NK-92 (cell line): Measurements from ENCODE around the gene NEK4.
"Not testable (repeated sequence)": the region's sequence is repeated elsewhere in the genome, so short reads cannot be mapped to it uniquely, and the experiment has no call there.

Experiments
- DNase-seq: peaks from one replicate; lab custom pipeline; 2025; ENCODE audit not compliant: unreplicated experiment; lab: John Stamatoyannopoulos, UW

The NEK4 gene

DNA sequence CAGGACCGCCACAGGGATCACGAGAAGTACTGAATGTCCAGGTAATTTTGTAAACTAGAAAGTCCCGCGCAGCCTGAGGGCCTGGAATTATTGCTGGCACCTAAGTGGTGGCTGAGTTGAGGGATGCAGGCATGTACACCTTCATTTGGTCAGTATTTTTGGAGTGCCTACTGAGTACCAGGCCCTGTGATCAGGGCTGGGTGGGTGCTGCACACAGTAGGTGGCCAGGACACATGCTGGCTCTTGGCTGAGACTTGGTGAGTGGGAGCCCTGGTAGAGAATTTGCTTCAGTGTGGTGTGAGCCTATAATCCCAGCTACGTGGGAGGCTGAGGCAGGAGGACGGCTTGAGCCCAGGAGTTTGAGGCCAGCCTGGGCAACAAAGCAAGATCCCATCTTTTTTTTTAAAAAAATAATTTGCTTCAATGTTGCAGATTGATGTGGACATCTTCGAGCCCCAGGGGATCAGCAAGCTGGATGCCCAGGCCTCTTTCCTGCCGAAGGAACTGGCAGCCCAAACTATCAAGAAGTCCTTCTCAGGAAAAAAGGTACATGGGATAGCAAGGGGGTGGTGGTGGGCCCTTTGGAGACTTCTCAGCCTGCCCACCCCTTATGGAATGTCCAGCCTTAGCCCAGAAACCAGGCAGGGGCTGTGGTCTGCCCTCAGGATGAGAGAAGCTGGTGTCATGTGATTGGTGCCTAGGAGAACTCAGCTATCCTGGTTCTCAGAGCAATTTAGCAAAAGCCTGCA, 9.3 kb upstream of the NEK4 start:
- DNase-seq: no peak

DNA sequence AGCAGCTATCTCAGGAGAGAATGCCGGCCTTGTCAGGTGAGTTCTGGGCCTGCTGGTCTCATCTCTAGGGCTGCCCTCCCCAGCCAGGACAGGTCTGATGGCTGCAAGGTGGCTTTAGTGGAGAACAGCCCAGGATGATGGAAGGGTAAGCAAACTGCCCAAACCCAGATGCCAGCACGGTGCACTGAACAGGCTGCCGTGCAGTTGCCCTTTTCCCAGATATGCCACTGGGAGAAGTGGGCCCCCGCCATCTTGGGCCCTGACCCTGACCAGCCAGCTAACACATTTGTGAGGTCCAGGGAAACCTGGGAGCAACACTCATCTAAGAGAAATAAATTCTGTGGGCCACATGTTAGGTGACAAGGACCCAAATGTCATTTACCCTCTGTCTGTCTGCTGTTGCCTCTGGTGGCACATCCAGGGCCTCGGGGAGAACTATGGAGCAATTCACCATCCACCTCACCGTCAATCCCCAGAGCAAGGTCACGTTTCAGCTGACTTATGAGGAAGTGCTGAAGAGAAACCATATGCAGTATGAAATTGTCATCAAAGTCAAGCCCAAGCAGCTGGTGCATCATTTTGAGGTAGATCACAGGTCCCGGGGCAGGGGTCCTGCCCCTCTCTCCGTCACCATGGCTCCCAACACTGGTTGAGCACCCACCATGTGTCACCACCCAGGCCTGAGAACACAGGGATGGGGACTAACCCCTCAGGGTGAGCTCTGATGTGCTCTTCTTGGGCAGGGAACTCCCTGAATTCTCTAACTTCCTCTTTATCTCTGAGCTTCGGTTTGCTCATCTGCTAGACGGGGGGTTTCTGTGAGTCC, 8.5 kb upstream of the NEK4 start:
- no peak for DNase-seq

GRCh38 chr3:52777959-52778805, 7.4 kb upstream of the NEK4 start:
- DNase-seq: no peak

DNA sequence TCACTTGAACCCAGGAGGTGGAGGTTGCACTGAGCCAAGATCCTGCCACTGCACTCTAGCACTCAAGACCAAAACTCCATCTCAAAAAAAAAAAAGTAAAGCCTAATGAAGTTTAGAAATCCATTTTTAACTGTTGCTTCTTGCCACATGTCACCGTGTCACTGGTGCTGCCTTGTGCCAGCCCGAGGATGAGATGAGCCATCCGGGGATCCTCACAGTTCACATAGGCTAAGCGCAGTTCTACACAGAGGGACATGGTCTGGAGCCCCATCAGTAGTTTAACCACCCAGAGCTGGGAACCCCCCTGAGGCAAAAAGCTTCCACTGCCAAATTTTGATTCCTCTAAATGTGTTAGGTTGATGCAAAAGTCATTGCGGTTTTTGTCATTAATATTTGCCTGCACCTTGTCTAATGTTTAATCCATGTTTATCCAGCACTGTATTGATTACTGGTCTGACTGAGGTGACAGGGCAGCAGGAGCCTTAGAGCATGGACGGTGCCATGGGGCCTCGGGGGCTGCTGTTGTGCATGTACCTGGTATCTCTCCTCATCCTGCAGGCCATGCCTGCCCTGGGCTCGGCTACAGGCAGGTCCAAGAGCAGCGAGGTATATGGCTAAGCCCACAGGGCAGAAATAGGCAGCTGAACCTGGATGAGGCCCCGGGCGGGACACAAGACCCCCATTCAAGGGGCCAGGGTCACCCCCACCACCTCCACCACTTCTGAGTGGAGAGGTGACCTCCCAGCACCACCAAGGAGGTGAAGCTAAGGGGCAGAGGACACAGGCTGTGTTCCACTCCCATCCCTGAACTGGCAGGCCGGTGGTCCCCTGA, 6.6 kb upstream of the NEK4 start, which contains the start of gene ITIH1:
Gene ITIH1 (plus strand): TSS at position 473 of the 832 bp plus-strand sequence. CDS start 17 bp downstream, at position 490.
- DNase-seq: no peak

GRCh38 chr3:52776486-52776885, 5.7 kb upstream of the NEK4 start:
- not testable (repeated sequence) for DNase-seq

DNA sequence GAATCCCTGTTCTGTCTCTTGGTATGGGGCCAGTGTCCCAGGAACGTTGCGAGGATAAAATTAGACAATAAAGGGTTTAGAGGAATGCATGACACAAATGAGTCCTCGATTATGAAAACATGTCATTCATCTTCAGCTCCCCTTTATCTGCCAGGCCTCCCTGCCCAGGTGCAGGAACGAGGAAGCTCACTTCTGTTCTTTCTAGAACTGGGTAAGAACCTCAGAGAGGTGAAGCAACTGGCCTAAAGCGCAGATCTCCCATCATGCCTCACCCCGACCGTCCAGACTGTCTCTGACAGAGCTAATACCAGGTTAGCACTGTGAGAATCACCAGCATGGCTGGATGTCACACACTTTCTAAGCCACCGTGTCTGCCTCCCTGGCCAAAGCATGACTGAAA, 5.1 kb upstream of the NEK4 start:
- DNase-seq: no peak

DNA sequence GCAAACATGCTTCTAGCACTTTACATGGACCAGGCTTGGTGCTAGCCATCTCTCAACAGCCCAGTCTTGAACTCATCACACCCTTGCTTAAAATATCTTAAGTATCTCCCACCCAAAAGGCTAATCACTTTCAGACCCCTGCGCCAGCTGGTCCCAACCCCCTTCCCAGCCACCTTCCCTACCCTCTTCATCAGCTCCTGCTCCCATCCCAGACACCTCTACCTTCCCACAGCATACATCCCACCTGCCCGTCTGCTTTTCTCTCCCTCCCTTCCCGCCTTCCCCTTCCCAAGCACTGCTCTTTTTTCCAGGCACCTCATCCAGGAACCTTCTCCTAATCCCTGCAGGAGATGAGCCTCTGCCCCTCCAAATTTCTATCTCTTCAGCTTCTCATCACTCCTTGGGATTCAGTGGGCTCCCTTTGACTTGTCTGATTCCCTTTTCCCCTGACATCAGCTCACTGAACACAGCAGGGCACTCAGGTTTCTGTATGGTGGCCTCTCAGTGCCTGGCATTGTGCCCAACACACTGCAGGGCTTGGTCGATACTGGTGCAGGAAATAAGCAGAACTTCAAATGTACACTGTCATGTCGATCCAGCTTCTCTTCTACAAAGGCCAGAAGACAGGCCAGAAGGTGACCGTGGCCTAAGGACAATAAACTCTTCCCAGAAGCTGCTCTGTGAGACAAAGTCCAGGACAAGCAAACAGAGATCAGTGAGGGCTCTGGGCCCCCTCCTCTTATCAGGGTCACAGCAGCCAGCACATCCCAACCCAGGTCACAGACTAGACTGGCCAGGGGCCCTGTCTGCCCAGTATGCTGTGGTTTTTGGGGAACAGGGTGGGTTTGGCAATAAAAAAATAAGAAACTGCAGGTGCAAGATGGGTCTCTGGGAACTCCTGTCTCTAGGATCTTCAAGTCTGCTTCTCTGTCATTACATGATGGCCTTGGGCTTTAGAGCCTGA, 4.4 kb upstream of the NEK4 start:
- DNase-seq: no peak

GRCh38 chr3:52774066-52774713, 3.5 kb upstream of the NEK4 start:
- no peak for DNase-seq

DNA sequence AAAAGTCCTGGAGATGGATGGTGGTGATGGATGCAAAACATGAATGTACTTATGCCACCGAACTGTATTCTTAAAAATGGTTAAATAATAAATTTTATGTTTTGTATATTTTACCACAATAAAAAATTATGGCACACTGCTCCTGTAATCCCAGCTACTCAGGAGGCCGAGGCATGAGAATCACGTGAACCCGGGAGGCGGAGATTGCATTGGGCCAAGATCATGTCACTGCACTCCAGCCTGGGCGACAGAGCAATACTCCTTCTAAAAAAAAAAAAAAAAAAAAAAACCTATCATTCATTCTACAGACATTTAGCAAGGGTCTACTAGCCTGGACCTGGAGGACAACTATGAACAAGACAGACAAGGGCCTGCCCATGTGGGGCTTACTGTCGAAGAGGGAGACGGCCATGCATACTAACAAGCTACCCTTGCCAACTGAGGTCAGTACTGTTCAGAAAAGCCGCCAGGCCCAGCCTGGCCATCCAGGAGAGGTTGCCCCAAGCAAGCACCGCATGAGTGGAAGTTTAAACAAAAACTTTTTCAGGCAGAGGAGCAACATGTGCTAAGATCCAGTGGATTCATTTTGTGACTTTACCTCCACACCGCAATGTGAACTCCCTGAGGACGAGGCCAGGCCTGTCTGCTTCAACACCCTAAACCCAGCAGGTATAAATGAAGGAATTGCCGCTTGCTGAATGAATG, 2.8 kb upstream of the NEK4 start:
- no peak for DNase-seq

DNA sequence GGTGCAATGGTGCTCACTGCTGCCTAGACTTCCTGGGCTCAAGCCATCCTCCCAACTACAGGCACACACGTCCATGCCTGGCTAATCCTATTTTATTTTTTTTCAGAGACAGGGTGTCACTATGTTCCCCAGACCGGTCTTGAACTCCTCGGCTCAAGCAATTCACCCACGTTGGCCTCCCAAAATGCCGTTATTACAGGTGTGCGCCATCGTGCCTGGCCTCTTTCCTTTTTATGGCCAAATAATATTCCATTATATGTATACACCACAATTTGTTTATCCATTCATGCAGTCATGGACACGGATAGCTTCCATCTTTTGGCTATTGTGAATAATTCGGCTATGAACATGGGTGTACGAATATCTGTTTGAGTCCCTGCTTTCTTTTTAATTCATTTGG, 962 bp upstream of the NEK4 start:
- no peak for DNase-seq

DNA sequence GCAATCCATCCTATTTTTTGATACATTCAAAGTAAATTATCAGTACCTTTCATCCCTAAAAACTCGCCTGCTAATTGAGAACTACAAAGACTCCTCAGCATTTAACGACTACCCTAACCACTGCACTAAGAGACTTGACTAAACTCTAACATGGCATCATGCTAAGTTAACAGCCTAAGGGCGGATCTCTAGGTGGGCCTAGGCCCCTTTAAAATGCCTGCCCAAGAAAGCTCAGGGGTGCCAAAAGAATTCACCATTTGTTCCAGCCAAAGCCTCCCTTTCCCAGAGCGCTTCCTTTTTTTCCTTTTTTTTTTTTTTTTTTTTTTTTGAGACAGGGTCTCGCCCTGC, 568 bp upstream of the NEK4 start:
- no peak for DNase-seq

DNA sequence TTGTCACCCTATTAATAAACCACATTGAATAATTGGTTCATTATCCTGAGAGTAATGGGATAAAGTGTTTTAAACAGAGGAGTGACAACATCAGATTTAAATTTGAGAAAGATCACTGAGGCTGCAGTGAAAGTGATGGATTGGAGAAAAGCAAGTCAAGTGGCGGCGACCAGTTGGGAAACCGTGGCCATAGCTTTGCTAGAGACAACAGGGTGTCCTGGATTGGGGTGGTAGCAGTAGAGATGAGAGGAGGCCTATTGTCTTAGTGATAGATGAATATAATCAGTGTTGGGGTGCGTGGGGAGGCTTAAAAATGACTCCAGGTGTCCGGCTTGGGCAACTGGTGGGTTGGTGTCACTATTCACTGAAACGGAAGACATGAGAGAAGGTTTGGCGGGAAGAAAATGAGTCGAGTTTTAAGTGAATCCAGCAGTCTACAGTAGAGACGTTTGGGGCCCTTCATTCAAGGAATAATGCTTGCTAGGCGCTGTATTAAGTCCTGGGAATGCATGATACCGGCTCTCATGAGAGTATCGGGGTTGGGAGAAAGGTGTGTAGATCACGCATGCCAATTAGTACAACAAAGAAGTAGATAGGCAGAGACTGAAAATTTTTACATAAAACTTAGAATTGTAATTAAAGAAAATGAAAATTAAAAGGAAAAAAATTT, 819 bp downstream of the NEK4 start:
- DNase-seq: no peak

GRCh38 chr3:52763466-52763865, 7.3 kb downstream of the NEK4 start:
- DNase-seq: no peak

- no peak for DNase-seq
These were observed 14.6 kb downstream of the NEK4 start for GRCh38 chr3:52756141-52756540.

DNA sequence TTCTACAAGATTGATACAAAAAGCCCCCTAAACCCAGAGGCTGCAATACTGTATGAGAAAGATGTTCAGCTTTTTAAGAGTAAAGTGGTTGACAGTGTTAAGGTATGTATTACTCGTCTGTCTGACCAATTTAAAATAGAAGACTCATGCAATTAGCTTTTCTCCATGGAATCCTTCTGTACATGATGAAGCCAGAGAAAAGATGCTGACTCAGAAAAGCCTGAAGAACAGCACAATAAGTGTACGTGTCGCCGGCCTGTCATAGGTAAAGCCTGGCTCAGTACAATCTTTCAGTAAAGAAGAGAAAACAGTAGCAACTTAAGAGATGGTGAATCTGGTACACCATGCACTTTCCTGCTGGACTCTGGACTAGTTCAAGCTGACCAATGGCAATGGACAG, 16.4 kb downstream of the NEK4 start:
- DNase-seq: no peak

DNA sequence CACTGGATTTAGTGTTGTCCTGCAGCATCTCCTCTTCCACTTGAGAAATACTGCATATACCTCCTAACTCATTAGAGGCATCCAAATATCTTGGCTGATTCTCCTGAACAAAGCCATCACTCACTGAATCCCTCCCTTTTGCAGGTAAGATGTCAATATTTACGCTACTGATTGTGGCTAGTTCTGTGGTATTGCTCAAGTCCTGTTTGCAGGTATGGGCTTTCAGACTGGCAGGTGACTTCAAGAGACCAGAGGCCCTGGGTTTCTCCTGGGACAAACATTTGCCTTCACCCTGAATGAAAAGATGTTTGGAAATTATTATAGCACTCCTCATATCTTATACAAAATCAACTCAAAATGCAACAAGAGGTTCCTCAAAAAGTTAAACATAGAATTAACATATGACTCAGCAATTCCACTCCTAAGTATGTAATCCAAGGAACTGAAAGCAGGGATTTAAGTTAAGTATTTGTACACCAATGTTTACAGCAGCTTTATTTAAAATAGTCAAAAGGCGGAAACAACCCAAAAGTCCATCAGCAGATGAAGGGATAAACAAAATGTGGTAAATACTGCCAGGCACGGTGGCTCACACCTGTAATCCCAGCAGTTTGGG, 18.6 kb downstream of the NEK4 start:
- no peak for DNase-seq

GRCh38 chr3:52743721-52744120, 27.0 kb downstream of the NEK4 start:
- DNase-seq: no peak
